A549 treated with CpdA at 1 μM for 4 hours (cell line): Measurements from ENCODE around the gene SLC4A8. TPM values are rescaled to one million over a fixed set of nuclear protein-coding genes. Genes with fewer than 3 reads are reported as not detected.

Source experiments
- total RNA-seq: library from RNA; stranded (reverse); fragments of 200-300 nt; extraction: Qiagen RNA extraction; gene quantifications from 5 replicates; pipeline ENCODE4 v1.2.3, GENCODE V29; 2022; ENCODE audit warnings: low read depth

SLC4A8 gene
- total RNA-seq, result 1.1 to 2.3 TPM (median 1.2 TPM) in 5 replicates

DNA sequence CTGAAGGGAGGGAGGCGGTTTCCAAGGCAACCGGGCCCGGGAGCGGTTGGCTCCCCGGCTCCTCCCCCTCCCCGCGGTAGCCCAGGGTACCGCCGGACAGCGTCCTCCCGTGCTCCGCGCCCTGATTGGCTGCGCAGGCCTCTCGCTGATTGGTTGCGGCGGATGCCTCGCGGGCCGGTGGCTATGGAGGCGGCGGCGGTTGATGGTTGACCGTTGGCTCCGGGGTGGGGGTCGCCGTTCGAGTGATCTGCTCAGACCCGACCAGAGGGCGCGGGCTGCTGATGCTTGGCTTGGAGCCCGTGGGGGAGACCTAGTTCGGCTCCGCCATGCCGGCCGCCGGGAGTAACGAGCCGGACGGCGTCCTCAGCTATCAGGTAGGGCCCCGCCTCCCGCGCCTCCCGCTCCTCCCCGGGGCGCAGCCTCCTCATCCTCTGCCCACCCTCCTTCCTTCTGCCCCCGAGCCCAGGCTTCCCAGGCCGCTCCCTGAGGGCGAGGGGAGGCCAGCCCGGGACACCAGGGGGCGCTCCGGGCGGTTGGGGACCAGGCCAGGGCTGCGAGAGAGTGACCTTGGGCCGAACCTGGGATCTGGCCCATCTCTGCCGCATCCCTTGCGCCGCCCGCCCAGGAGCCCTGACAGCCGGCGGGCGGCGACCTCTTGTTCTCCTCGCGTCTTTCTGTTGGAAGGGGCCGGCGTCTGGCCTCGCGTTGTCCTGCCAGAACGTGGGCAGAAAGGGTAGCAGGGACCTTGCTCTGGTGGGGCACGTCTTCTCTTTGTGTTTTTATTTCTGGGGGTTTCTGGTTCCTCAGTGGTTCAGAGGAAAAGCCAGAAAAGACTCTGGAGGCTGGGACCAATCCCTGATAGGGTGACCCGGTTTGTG lies at the start of gene SLC4A8:
SLC4A8 (plus strand) TSS at position 170 of the 878 bp plus-strand sequence; CDS start at position 327, 157 bp downstream.

DNA sequence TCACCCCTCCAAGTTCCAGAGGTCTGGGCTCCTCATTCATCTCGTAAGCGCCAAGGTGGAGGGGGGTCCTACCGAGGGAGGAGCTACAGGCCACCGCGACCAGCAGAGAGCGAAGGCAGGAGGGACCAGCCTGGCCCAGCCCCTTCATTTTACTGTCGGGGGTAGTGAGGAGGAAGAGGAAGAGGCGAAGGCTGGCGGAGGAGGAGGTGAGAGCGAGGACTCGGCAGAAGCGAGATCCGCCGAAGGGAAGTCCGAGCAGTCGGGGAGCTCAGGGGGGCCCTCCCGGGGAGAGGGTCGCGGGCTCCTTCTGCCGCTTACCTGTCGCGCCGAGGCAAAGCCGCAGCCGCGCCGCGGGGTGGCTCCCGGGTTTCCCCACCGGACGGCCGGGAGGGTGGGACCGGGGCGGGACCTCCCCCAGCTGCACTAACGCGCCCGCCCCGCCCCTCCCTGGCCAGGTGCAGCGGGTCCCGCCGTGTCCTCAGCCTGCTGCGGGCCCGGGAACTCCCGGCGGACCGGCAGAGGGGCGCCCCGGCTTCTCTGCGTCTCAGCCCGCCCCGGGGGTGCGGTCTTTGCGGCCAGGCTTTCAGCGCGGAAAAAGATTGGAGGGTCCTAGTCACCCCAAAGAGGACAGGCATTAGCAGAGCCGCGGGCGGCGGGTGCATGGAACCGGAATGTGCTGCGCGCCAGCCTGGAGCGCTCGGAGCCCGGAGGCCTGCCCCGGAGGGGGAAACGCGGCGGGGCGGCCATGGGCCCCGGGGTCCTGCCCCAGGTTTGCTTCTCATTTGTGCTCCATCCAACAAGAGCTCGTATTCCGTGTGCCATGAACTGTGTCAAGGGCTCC lies 33.1 kb upstream of the SLC4A8 start, which contains the start of gene GALNT6:
GALNT6 (minus strand) TSS at position 124 of the 841 bp plus-strand sequence. CDS start 11,625 bp downstream, outside the sequence.

Other genes starting within 250 kb of the SLC4A8 start
- gene POU6F1, start 206.8 kb upstream of the SLC4A8 start, total RNA-seq, result 1.2 to 2.8 TPM (median 1.9 TPM) in 5 replicates
- 328 to 395 TPM (median 337 TPM) in 5 replicates for gene DAZAP2, start 186.0 kb upstream of the SLC4A8 start, total RNA-seq
- gene SMAGP, start 154.4 kb upstream of the SLC4A8 start, total RNA-seq, result 17.5 to 25.7 TPM (median 21.5 TPM) in 5 replicates
- 0.07 to 0.09 TPM in 2 of 5 replicates, not detected in the others for gene BIN2, start 100.7 kb upstream of the SLC4A8 start, total RNA-seq
- gene CELA1, start 78.2 kb upstream of the SLC4A8 start, total RNA-seq, result not detected in 5 replicates
- gene GALNT6, start 33.4 kb upstream of the SLC4A8 start, total RNA-seq, result 2.6 to 5.0 TPM (median 3.0 TPM) in 5 replicates
- 1.2 to 2.5 TPM (median 1.8 TPM) in 5 replicates for gene SCN8A, start 166.4 kb downstream of the SLC4A8 start, total RNA-seq